Fibroblast of mammary gland (primary cell): Measurements from ENCODE around the gene FAM209A.

ENCODE experiments used
- DNase-seq: peaks from one replicate; pipeline ENCODE4 v3.0.0-alpha.2; 2010; ENCODE audit warnings: low read depth
- H3K4me3 ChIP-seq: 2 replicates; pipeline ENCODE4 v1.5.1; 2011; ENCODE audit warnings: low read depth, mild to moderate bottlenecking, low read length, moderate library complexity; ENCODE audit not compliant: control insufficient read depth
- TF ChIP-seq, protein P1 (sequence below): conservative IDR thresholded peaks from 2 replicates; pipeline ENCODE4 v1.5.1; 2011; ENCODE audit warnings: low read depth, low read length, inconsistent platforms; ENCODE audit not compliant: control insufficient read depth, insufficient read depth

The FAM209A gene

GRCh38 chr20:56537997-56538396, 13.5 kb downstream of the FAM209A start:
- TF ChIP-seq, protein P1, sequence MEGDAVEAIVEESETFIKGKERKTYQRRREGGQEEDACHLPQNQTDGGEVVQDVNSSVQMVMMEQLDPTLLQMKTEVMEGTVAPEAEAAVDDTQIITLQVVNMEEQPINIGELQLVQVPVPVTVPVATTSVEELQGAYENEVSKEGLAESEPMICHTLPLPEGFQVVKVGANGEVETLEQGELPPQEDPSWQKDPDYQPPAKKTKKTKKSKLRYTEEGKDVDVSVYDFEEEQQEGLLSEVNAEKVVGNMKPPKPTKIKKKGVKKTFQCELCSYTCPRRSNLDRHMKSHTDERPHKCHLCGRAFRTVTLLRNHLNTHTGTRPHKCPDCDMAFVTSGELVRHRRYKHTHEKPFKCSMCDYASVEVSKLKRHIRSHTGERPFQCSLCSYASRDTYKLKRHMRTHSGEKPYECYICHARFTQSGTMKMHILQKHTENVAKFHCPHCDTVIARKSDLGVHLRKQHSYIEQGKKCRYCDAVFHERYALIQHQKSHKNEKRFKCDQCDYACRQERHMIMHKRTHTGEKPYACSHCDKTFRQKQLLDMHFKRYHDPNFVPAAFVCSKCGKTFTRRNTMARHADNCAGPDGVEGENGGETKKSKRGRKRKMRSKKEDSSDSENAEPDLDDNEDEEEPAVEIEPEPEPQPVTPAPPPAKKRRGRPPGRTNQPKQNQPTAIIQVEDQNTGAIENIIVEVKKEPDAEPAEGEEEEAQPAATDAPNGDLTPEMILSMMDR: no peak
- no peak overlapping the region for H3K4me3 ChIP-seq
- DNase-seq: no peak

DNA sequence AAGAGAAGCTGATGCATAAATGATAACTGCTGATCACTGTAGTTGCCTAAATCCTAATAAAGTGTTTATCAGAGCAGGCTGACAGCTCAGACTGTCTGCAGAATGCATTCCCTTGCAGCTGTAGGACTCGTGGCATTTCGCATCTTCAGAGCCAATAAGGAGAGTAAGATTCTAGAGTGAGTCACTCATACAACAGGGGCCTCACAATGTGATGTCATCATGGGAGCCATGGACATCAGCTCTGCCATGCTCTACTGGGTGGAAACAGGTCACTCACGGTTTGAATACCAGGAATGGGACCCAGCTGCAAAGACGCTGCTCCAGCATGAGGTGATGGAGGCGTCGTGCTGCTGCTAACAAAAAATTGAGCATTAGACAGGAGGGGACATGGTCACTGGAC, 15.9 kb downstream of the FAM209A start:
- no peak overlapping the region for H3K4me3 ChIP-seq
- peak; percentile 13 for DNase-seq
- TF ChIP-seq, protein P1: no peak

DNA sequence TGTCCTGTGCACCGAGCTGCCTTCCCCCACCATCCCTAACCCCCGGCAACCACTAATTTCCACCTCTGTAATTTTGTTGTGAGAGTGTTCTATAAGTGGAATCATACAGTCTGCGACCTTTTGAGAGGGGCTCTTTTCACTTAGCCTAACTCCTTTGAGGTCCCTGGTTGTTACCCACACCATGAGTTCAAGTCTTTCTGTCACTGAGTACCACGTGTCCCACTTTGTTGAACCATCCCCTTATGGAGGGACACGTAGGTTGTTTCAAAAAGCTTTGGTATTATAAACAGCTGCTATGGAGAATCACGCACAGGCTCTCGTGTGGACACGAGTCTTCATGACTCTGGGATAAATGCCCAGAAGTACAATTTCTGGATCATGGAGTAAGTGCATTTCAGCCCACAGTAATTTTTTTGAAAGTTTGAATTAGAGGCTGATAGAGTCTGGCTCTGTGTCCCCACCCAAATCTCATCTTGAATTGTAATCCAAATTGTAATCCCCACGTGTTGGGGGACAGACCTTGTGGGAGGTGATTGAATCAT, 18.0 kb downstream of the FAM209A start:
- TF ChIP-seq, protein P1: no peak
- no peak overlapping the region for H3K4me3 ChIP-seq
- no peak for DNase-seq

GRCh38 chr20:56551571-56551970, 27.0 kb downstream of the FAM209A start:
- TF ChIP-seq, protein P1: no peak
- DNase-seq: no peak
- no peak overlapping the region for H3K4me3 ChIP-seq

- DNase-seq: no peak
- TF ChIP-seq, protein P1: no peak
- no peak overlapping the region for H3K4me3 ChIP-seq
Observed at GRCh38 chr20:56552911-56553629, 28.5 kb downstream of the FAM209A start.

DNA sequence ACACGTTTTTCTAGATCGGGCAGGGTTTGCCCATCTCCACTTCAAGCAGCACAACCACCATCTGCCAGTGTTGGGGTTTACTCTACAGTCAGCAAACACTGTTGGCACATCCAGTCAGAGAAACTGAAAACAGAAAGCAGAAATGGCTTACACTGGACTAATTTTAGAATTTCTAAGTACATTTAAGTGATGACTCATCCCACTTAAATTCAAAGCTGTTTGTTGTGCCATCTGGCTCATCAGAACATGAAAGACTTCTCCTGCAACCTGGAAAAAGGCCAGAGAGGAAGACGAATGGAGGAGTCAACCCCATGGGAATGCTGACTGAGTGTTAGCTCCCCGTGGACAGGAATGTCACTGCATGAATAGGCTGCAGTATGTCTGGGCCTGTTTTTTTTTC, 30.3 kb downstream of the FAM209A start:
- TF ChIP-seq, protein P1: peak; percentile 25
- DNase-seq: peak; percentile 98
- H3K4me3 ChIP-seq: no peak overlapping the region
